ENCODE results near the gene CD27.
"Not testable (repeated sequence)": the region's sequence is repeated elsewhere in the genome, so short reads cannot be mapped to it uniquely, and the experiment has no call there.

Gene CD27

DNA sequence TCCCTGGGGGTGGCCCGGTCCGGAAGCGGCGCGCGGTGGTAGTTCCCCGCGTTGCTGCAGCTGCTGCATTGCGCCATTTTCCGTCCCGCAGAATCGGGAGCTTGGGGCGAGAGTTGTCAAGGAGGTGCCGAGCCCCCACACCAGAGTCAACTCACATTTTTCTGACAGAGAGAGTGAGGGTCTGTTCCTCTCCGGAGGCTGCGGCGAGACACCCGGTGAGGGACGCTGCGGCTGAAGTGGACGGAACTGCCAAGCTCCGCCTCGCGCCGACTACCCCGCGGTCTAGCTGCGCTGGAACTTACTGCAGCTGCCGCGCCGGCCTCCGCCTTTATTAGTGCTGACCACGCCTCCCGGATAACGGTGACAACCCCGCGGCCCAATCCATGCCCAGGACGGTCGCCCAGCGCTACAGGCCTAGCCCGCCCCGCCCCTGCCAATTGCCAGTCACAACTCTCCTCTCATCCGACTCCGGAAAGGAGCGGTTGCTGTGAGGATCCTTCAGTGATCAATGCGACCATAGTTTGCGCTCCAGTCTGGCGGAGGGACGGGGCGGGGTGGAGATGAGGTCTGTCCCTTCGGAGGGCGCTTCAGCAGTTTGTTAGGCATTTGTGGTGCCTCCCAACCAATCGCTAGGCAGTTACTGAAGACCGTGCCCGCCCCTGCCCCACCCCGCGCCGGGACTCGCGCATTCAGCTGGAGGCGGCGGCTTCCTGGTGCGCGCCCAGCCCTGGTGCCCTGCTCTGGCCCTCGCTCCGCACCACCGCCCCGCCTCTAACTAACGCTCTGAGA, 25.8 kb downstream of the CD27 start, which contains the start of gene VAMP1:
TSS of gene VAMP1 (minus strand) at position 303 of the 789 bp plus-strand sequence. CDS start at position 157, 146 bp downstream.
- peak; percentile 100 for TF ChIP-seq POLR2A (IDR thresholded peaks at IDR 0.05; ENCODE audit: low read depth, low read length)
- DNase-seq (ENCODE audit: insufficient read length, low spot score) = peak; percentile 90
- FAIRE-seq = peak; percentile 79

GRCh38 chr12:6471989-6472360, 27.2 kb downstream of the CD27 start:
- DNase-seq (ENCODE audit: insufficient read length, low spot score) = no peak
- FAIRE-seq = no peak
- TF ChIP-seq POLR2A (IDR thresholded peaks at IDR 0.05; ENCODE audit: low read depth, low read length) = no peak

DNA sequence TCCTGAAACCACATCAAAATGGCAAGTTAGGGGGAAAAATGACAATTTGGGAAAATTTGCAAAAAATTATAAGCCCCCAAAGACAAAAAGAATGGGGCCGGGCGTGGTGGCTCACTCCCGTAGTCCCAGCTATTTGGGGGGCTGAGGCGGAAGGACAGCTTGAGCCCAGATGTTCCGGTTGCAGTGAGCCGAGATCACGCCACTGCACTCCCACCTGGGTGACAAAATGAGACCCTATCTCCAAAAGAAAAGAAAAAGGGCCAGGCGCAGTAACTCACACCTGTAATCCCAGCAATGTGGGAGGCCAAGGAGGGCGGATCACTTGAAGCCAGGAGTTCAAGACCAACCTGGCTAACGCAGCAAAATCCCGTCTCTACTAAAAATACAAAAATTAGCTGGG, 27.7 kb downstream of the CD27 start:
- DNase-seq (ENCODE audit: insufficient read length, low spot score) (no peak), FAIRE-seq (no peak)
- no peak for TF ChIP-seq POLR2A (IDR thresholded peaks at IDR 0.05; ENCODE audit: low read depth, low read length)

DNA sequence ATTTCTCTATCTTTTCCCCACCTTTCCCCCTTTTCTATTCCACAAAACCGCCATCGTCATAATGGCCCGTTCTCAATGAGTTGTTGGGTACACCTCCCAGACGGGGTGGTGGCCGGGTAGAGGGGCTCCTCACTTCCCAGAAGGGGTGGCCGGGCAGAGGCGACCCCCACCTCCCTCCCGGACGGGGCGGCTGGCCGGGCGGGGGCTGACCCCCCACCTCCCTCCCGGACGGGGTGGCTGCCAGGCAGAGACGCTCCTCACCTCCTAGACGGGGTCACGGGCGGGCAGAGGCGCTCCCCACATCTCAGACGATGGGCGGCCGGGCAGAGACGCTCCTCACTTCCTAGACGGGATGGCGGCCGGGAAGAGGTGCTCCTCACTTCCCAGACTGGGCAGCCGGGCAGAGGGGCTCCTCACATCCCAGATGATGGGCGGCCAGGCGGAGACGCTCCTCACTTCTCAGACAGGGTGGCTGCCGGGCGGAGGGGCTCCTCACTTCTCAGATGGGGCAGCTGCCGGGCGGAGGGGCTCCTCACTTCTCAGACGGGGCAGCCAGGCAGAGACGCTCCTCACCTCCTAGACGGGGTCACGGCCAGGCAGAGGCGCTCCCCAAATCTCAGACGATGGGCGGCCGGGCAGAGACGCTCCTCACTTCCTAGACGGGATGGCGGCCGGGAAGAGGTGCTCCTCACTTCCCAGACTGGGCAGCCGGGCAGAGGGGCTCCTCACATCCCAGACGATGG, 30.6 kb downstream of the CD27 start:
- not testable (repeated sequence) for FAIRE-seq

DNA sequence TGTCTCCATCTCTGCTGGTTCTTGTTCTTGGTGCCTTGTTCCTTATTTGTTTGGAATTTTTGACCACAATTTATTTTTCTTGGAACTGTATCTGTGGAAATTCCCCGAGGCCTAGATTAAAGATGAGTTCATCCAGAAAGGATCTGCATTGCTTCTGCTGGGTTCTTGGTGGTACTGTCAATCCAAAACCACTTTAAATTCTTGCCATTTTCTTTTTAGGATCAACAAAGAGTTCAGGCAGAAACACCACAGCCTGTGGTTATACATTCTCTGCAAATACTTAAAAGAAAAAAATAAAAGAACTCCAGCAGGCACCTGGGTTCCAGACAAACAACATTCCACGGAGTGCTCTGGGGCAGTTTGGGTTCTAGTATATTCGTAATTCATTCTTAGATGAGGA, 31.7 kb downstream of the CD27 start:
- TF ChIP-seq POLR2A (IDR thresholded peaks at IDR 0.05; ENCODE audit: low read depth, low read length) = no peak
- DNase-seq (ENCODE audit: insufficient read length, low spot score) (no peak), FAIRE-seq (no peak)

More for the DNA sequence above, 30.6 kb downstream of the CD27 start:
- not testable (repeated sequence) for DNase-seq (ENCODE audit: insufficient read length, low spot score)

DNA sequence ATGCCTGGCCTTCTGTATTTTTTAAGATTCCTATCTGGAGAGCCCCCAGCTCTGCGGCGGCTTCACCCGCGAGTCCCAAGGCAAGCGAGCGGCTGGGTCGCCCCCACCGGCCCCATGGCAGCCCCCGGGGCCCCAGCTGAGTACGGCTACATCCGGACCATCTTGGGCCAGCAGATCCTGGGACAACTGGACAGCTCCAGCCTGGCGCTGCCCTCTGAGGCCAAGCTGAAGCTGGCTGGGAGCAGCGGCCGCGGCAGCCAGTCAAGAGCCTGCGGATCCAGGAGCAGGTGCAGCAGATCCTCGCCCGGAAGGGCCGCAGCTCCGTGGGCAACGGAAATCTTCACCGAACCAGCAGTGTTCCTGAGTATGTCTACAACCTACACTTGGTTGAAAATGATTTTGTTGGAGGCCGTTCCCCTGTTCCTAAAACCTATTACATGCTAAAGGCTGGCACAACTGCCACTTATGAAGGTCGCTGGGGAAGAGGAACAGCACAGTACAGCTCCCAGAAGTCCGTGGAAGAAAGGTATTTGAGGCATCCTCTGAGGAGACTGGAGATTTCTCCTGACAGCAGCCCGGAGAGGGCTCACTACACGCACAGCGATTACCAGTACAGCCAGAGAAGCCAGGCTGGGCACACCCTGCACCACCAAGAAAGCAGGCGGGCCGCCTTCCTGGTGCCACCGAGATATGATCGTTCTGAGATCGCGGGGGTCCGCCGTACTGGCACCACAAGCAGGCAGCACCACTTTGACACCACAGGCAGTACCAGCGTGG, 33.0 kb downstream of the CD27 start:
- FAIRE-seq; DNase-seq (ENCODE audit: insufficient read length, low spot score): not testable (repeated sequence)

GRCh38 chr12:6478416-6478815, 33.7 kb downstream of the CD27 start:
- no peak for TF ChIP-seq POLR2A (IDR thresholded peaks at IDR 0.05; ENCODE audit: low read depth, low read length)
- FAIRE-seq (no peak), DNase-seq (ENCODE audit: insufficient read length, low spot score) (no peak)

DNA sequence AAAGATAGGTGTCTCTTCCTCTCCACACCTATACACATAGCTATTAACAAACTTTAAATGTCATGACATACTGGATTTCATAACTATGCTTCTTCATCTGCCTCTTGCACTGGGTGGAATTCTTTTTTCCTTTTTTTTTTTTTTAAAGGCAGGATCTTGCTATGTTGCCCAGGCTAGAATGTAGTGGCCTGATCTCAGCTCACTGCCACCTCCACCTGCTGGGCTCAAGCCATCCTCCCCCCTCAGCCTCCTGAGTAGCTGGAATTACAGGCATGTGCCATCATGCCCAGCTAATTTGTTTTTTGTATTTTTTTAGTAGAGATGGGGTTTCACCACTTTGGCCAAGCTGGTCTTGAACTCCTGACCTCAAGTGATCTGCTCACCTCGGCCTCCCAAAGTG, 43.5 kb downstream of the CD27 start:
- no peak for FAIRE-seq
- DNase-seq (ENCODE audit: insufficient read length, low spot score) = no peak
- no peak for TF ChIP-seq POLR2A (IDR thresholded peaks at IDR 0.05; ENCODE audit: low read depth, low read length)

DNA sequence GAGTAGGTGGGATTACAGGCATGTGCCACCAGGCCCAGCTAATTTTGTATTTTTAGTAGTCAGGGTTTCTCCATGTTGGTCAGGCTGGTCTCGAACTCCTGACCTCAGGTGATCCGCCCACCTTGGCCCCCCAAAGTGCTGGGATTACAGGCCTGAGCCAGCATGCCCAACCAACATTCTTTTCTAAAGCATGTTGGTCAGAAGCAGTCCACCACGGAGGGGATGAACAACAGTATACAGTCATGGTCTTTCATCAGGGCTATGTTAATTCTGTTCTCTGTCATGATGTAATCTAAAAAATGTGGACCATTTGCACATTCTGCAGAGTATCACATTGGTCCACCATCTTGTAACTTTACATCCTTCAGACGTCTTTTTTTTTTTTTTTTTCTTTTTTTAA, 44.7 kb downstream of the CD27 start:
- no peak for FAIRE-seq
- no peak for TF ChIP-seq POLR2A (IDR thresholded peaks at IDR 0.05; ENCODE audit: low read depth, low read length)
- DNase-seq (ENCODE audit: insufficient read length, low spot score) = no peak

GRCh38 chr12:6490673-6491072, 45.9 kb downstream of the CD27 start:
- not testable (repeated sequence) for DNase-seq (ENCODE audit: insufficient read length, low spot score); FAIRE-seq

DNA sequence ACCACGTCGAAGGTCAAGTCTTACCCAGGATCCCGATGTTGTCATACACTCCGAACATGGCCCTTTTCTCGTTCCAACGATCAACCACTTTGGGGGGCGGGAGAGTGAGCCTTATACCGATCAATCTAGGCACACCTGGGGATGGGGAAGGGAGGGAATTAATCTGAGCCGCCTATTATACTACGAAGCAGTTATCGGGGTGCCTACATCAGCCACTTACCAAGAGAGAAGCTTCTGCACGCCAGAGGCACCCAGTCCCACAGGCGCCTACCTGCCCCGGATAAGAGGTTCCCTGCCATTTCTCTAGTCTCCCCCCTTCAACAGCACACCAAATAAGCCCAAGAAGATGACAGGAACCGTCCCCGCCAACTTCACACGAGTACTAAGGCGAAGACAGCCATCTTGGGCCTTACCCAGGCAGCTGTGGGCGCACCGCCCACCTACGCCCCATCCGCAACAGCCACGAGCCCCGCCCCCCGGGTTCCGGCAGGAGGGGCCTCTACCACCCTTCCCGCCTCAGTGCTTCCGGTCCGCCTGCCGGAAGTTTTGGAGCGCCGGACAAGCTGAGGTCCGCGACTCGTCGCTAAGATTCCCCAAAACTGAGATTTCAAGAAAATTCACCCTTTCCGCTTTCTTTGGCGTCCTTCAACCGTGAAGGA, 48.2 kb downstream of the CD27 start, which contains the start of gene MRPL51:
TSS of gene MRPL51 (minus strand) at position 425 of the 659 bp plus-strand sequence. CDS start at position 299, 126 bp downstream.
- no peak for FAIRE-seq
- DNase-seq (ENCODE audit: insufficient read length, low spot score) = peak; percentile 83
- peak; percentile 87 for TF ChIP-seq POLR2A (IDR thresholded peaks at IDR 0.05; ENCODE audit: low read depth, low read length)

DNA sequence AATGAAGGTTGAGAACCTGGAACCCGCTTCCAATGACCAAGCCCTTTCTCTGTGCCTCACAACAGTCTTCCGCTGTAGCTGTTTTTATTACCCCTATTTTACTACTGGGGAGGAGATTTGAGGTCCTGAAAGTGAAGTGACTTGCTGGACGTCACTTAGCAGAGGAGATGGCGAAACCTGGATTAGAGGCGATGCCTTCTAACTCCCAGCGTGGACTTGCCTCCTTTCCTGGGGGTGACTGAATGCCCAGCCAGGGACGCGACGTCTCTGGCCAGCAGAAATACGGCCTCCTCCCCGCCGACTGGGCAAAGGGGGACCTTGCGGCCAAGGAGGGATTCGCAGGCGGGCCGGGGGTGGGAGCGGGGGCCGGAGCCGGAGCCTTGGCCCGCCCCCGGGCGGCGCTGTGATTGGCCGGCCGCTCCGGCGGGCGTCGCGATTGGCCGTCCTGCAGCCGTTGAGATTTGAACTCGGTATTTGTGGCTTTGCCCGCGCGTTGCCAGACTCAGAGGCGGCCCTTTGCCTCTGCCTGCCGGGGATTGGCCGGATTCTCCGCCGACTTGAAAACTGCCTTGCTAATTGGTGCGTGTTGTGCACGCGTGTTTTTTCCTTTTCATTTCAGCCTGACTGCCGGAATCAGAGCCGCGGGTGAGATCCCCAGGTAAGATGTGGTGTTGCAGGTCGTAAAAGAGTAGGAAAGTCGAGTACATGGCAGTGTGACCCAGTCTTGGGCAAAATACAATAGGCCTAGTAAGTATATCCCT, 48.9 kb downstream of the CD27 start, which contains the start of gene NCAPD2:
TSS of gene NCAPD2 (plus strand) at position 606 of the 761 bp plus-strand sequence. CDS start 997 bp downstream, outside the sequence.
- FAIRE-seq = peak; percentile 83
- peak; percentile 88 for TF ChIP-seq POLR2A (IDR thresholded peaks at IDR 0.05; ENCODE audit: low read depth, low read length)
- peak; percentile 85 for DNase-seq (ENCODE audit: insufficient read length, low spot score)

DNA sequence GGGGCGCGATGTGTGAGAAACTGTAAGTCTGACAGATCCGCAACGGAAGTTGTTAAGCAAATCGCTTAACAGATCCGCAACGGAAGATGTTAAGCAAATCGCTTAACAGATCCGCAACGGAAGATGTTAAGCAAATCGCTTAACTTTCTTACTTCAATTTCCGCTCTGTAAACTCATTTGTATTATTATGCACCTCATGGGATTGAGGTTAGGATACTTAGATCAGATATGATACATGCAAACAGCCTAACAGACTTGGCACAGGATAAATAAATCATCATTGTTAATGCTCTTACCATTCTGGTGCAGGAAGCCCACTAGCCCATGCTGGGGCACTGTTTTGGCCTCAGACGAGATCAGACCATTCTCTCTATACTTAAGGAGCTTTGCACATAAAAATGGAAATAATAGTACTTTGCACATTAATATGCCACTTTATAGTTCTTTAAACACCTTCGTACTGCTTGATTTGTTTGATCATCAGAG, 49.5 kb downstream of the CD27 start:
- FAIRE-seq (no peak), DNase-seq (ENCODE audit: insufficient read length, low spot score) (no peak)
- TF ChIP-seq POLR2A (IDR thresholded peaks at IDR 0.05; ENCODE audit: low read depth, low read length) = no peak

Measured in H54 (cell line).